GM12874 (cell line): ENCODE results near the gene KCNAB2.
A peak's percentile ranks its signal among the peaks of the same experiment; 100 is the strongest.

ENCODE experiments used
- CTCF ChIP-seq: IDR thresholded peaks from 2 replicates; pipeline ENCODE4 v1.5.1; 2011; ENCODE audit warnings: low read depth, mild to moderate bottlenecking, control low read depth, low read length, moderate library complexity; ENCODE audit not compliant: insufficient read depth

The KCNAB2 gene

GRCh38 chr1:6082430-6082971, 36.8 kb downstream of the KCNAB2 start:
- TF ChIP-seq CTCF: peak; percentile 4; the same call in 1 of the 2 replicates

GRCh38 chr1:6083385-6083784, 37.7 kb downstream of the KCNAB2 start:
- TF ChIP-seq CTCF: no peak

- TF ChIP-seq CTCF: no peak
Measured at GRCh38 chr1:6083801-6084446, 38.2 kb downstream of the KCNAB2 start.

GRCh38 chr1:6084781-6085495, 39.2 kb downstream of the KCNAB2 start:
- TF ChIP-seq CTCF: no peak

GRCh38 chr1:6085666-6086065, 40.0 kb downstream of the KCNAB2 start:
- TF ChIP-seq CTCF: no peak

- TF ChIP-seq CTCF: no peak
Measured at GRCh38 chr1:6086358-6086757, 40.7 kb downstream of the KCNAB2 start.

- TF ChIP-seq CTCF: no peak
Measured at GRCh38 chr1:6086762-6087376, 41.2 kb downstream of the KCNAB2 start.
